ENCODE results near the gene CCDC81. TPM values are rescaled to one million over a fixed set of nuclear protein-coding genes. Genes with fewer than 3 reads are reported as not detected.

The CCDC81 gene
- total and polyA plus RNA-seq, 2 of the 4 experiments (the other 2 are of a cell fraction) = 3.1 to 6.5 TPM

GRCh38 chr11:86418106-86418505 lies 43.4 kb downstream of the CCDC81 start:
- dilution Hi-C loops (cut with HindIII; ENCODE audit: low sequenced_read_pairs, unreplicated experiment) = no loop called here
- in situ Hi-C loops (cut with MboI; ENCODE audit: low sequenced_read_pairs) = loop anchor here (5.0 kb wide), 1 partner anchor 56 kb away; no protein-coding TSS in a partner anchor
- Histone ChIP-seq H3K27me3 (ENCODE audit: control insufficient read depth, insufficient read depth, low read length) (no peaks in the 10 kb centered on the region), H4K5ac (ENCODE audit: low read depth, low read length) (no peak overlapping the region), H2BK120ac (ENCODE audit: low read depth, low read length) (no peak overlapping the region), H3K4me1 (ENCODE audit: control insufficient read depth, insufficient read depth, low read length) (peaks cover 4% of the 10 kb centered on the region), H3K18ac (ENCODE audit: low read depth, low read length) (no peak overlapping the region), H4K91ac (ENCODE audit: insufficient read depth, low read depth, low read length) (no peak overlapping the region), H3K4ac (ENCODE audit: low read depth, low read length) (no peak overlapping the region), H3K36me3 (ENCODE audit: control insufficient read depth, insufficient read depth, low read length) (no peaks in the 10 kb centered on the region), H2BK5ac (ENCODE audit: low read depth, low read length, poor library complexity, severe bottlenecking) (no peak overlapping the region), H3K9me3 (ENCODE audit: control insufficient read depth, insufficient read depth, low read length) (no peaks in the 10 kb centered on the region), H3K56ac (ENCODE audit: extremely low read depth, insufficient read depth, low read length) (no peak overlapping the region), H4K20me1 (ENCODE audit: insufficient read depth, low read length) (no peaks in the 10 kb centered on the region), H2AK5ac (ENCODE audit: low read depth, low read length) (no peak overlapping the region), H2AFZ (replicated peaks; ENCODE audit: low read length, poor library complexity) (no peak overlapping the region), H3K27ac (ENCODE audit: insufficient read depth, low read length) (no peak overlapping the region), H2BK15ac (ENCODE audit: low read depth, low read length) (no peak overlapping the region), H2AK9ac (replicated peaks; ENCODE audit: low read depth, low read length, poor library complexity) (no peak overlapping the region), H3K9ac (ENCODE audit: low read depth, low read length) (no peak overlapping the region), H4K8ac (ENCODE audit: low read depth in 2 of 2, low read length in 2 of 2) (no peak overlapping the region), H3K23ac (ENCODE audit: low read depth, low read length) (no peak overlapping the region), H3K14ac (replicated peaks; ENCODE audit: low read depth, low read length) (no peak overlapping the region), H3K4me2 (ENCODE audit: low read depth, low read length) (no peak overlapping the region), H3K9me1 (ENCODE audit: insufficient read depth, low read length) (no peaks in the 10 kb centered on the region; the same call in 1 of the 2 replicates), H2BK20ac (ENCODE audit: low read depth, low read length) (no peak overlapping the region), H3K4me3 (ENCODE audit: insufficient read depth, low read depth, low read length) (no peak overlapping the region), H3K79me1 (ENCODE audit: low read depth in 1 of 2, low read length in 2 of 2) (no peaks in the 10 kb centered on the region)
- no peak for TF ChIP-seq SMC3 (IDR thresholded peaks at IDR 0.05; ENCODE audit: low read depth, low read length)
- TF ChIP-seq ELK1 (IDR thresholded peaks at IDR 0.05; ENCODE audit: borderline replicate concordance, low read depth, low read length) = no peak
- no peak for TF ChIP-seq RAD21 (IDR thresholded peaks at IDR 0.05; ENCODE audit: low read length)
- TF ChIP-seq USF2 (IDR thresholded peaks at IDR 0.05; ENCODE audit: low read depth, low read length) = no peak
- no peak for TF ChIP-seq CTCF (conservative IDR thresholded peaks at IDR 0.05; ENCODE audit: low read depth, low read length)
- TF ChIP-seq RFX5 (IDR thresholded peaks at IDR 0.05; ENCODE audit: low read depth, low read length) = no peak
- TF ChIP-seq CEBPB (IDR thresholded peaks at IDR 0.05; ENCODE audit: low read depth, low read length) = no peak
- no peak for TF ChIP-seq MXI1 (IDR thresholded peaks at IDR 0.05; ENCODE audit: borderline replicate concordance, low read depth, low read length)
- no peak for TF ChIP-seq BHLHE40 (IDR thresholded peaks at IDR 0.05; ENCODE audit: low read depth, low read length)
- TF ChIP-seq MAFK (IDR thresholded peaks at IDR 0.05; ENCODE audit: low read depth, low read length) = no peak
- TF ChIP-seq CHD1 (IDR thresholded peaks at IDR 0.05; ENCODE audit: low read depth, low read length) = no peak
- TF ChIP-seq MAZ (IDR thresholded peaks at IDR 0.05; ENCODE audit: borderline replicate concordance, low read depth, low read length) = no peak
- no peak for TF ChIP-seq FOS (IDR thresholded peaks at IDR 0.05; ENCODE audit: low read depth, low read length)
- TF ChIP-seq RCOR1 (IDR thresholded peaks at IDR 0.05; ENCODE audit: insufficient replicate concordance, low read length) = no peak
- TF ChIP-seq NFE2L2 (IDR thresholded peaks at IDR 0.05; ENCODE audit: low read depth, low read length) = no peak
- no peak for TF ChIP-seq POLR2A (IDR thresholded peaks at IDR 0.05; ENCODE audit: low read depth, low read length)
- no TSS peak for BruUV-seq (replicated peaks)
- ChIA-PET CTCF (interaction anchor here (1.2 kb wide), 1 partner anchor 58 kb away, joined by 8 read pairs; no protein-coding TSS in a partner anchor), POLR2A (ENCODE audit: unreplicated experiment) (no interaction called here)
- DNase-seq (no peak), ATAC-seq (ENCODE audit: low read depth) (no peak)
- WGBS, 2 experiments (ENCODE audit: extremely low coverage in 2 of 2, insufficient read length in 1 of 2) = no CpG with 5 or more reads among the region's 3 CpGs
- intact Hi-C loops (cut with micrococcal nuclease) = loop anchor here (2.0 kb wide), 1 partner anchor 57 kb away; no protein-coding TSS in a partner anchor
